CMK (cell line): ENCODE measurements around the gene TUBA4A.
A peak's percentile ranks its signal among the peaks of the same experiment; 100 is the strongest.

ENCODE experiments used
- DNase-seq: peaks from one replicate; pipeline ENCODE4 v3.0.0-alpha.2; 2010; ENCODE audit warnings: low read depth

Gene TUBA4A

DNA sequence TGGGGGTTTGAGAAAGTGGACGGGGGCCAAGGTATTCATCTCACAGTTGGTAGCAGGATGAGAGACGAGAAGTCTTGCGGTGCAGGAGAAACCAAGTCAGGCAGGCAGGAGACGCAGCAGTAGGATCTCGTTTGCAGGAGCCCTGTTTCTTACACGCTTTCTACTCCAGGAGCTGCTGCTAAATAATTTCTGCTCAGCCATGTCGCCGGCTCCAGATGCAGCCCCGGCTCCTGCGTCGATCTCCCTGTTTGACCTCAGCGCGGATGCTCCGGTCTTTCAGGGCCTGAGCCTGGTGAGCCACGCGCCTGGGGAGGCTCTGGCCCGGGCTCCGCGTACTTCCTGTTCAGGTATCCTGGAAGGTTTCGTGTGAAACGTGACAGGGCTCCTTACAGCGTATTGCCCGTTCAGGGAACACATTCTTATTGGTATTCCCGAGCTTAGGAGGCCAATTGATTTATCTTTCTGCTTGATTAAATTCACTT is 23.6 kb downstream of the TUBA4A start:
- no peak for DNase-seq

DNA sequence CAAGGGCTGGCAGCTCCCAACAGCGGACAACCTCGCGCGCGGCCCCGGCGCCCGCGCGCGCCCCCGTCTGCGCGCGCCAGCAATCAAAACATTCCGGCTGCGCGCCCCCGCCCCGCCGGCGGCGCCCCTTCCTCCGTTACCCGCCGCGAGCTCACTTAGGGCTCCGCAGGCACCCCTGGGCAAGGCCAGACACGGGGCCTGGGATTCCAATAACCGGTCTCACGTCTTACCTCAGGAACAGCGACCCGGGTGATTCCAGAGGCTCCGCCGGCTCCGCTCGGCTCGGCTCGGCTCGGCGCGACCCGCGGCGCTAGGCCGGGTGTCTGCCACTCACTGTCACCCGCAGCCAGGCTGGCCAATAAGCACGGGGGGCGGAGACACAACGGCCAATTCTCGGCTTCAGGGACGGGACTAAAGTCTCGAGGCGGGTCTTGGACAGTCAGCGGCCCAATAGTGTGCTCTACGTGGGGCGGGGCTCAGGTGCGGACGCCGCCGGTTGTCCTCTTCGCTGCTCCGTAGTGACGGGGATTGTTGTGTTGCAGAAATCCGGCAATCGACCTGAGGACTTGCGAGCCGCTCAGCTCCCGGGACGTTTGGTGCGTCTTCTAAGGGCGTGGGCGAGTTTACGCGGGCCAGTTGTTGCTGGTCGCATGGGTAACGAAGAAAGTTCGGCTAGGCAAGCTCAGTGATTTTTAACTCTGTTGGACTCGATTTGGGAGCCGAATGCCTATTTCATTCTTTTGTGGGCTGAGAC is 24.2 kb downstream of the TUBA4A start, which contains the start of the genes ANKZF1 and ATG9A:
TSS of gene ANKZF1 (plus strand) at position 502 of the 754 bp plus-strand sequence. CDS start 452 bp downstream, outside the sequence.
TSS of gene ATG9A (minus strand) at position 332 of the 754 bp plus-strand sequence. CDS start 1,612 bp downstream, outside the sequence.
- DNase-seq = peak; percentile 93

DNA sequence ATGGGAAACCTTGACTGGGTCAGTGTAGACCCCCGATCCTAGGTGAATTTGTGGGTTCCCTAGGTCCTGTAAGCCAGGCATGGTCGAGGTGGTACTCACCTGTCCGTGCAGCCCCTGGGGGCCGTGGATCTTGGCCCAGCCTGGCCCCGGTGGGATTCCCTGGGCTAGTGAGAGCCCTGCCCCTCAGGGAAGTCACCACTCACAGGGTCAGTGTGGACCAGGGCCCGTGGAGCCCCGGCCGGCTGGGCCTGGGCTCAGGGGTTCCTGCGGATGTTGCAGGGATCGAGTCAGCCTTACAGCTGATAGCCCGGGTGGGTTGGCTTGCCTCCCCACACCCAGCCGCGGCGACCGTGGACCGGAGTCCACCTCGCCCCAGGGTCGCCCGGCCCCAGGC is 24.8 kb downstream of the TUBA4A start:
- DNase-seq = no peak

DNA sequence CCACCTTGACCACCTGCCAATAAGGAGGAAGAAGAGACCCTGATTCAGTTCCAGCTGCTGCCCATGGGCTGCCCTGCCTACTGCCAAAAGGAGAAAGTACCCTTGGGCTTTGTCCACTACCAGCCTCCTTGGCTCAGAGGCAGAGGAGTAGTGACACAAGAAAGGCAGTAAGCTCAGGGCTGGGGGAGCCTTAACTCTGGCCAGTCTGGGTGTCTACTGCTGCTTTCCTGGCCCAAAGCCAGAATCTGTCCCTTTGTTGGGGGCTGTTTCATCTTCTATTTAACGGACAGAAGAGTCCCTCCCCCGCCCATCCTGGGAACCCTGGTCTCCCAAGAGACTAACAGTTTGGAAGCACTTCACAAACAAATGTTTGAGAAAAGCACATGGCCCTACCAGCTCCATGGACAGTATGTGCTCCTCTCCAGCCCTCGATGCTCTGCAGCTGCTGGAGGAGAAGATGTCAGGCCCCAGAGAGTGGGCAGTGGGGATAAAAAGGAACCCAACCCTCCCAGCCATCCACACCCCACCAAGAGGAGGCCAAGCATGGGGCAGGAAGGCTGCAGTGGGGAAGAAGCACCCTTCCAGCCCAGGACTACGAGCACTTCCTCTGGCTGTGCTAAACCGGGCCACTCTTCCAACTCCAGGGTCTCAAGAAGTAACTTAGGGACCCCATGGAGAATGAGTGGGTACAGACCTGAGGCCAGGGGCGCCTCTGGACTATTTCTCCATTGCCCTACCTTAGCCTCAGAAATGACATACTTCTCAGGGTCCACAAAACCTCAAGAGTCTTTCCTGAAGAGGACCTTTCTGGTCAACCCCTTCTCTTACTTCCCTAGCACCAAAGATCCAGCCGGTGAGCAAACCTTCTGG is 25.4 kb downstream of the TUBA4A start:
- DNase-seq = no peak

DNA sequence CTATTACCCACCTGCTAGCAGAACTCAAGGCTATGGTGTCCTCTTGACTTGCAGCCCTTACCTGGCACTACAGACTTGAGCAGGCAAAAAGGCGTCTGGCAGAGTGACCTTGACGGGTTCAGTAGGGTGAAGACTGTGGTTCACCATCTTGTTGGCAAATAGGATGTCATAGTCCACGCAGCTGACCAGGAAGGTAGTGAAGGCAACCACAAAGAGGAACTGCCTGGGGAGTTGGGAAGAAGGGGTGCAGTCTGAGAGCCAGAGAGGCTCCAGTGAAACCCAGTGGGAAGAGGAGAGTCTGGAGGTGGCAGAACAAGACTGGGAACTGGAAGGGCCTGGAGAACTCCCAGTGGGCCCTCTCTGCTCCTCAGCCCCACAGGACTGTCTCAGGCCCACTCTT is 28.4 kb downstream of the TUBA4A start:
- no peak for DNase-seq

DNA sequence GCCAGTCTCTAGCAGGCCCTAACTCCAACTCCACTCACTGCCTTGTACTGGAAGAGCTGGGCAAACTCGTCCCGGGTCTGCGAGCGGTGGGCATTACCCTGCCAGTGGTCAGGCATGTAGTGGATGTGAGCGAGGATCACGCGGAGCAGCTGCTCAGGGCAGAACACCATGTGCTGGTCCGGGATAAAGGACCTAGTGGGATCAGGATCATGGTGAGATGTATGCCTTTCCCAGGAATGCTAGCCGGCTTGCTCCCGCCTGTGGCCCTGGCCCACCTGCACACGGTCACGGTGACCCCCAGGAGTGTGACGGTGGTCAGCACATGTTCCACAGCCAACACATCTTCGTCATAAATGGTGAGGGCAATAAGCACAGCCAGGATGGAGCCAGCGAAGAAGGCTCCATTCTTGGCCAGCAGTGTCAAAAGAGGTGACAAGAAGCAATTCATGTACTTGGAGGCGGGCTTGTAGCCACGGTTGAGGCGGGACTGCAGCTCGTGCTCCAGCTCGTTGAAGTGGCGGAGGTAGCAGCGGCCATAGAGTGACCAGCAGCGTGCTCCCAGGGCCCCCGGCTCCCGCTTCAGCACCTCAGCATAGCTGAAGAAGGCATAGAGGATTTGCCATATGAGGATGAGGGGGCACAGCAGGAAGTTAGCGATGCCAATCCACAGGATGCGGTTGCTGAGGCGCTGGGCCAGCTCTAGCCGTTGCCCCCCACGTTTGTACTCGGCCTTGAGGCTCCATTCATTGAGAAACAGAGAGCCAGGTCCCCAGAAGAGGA is 29.7 kb downstream of the TUBA4A start:
- no peak for DNase-seq

DNA sequence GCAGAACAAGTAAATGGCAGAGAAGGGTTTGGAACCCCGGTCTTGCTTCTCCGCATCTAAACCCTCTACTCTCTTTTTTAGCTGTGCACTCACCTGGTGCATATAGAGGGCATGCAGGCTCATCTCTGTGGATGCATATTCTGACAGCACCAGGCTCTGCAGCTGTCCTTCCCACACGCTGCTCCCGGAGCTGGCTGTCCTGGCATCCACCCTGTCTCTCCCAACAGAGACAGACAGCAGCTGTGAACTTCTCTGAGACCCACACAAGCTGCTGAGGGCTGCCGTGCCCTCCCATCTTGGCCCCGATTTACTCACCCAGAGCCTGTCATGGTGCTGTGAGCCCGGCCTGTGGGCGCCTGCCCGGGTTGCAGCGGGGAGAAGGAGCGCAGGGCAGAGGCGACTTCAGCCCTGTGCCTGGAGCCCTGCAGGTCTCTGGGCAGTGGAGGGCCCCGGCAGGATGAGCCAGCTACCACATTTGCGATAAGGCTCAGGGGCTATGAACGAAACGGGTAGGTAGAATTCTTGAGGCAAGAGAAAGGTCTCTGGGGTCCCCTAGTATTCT is 31.7 kb downstream of the TUBA4A start:
- DNase-seq = no peak

DNA sequence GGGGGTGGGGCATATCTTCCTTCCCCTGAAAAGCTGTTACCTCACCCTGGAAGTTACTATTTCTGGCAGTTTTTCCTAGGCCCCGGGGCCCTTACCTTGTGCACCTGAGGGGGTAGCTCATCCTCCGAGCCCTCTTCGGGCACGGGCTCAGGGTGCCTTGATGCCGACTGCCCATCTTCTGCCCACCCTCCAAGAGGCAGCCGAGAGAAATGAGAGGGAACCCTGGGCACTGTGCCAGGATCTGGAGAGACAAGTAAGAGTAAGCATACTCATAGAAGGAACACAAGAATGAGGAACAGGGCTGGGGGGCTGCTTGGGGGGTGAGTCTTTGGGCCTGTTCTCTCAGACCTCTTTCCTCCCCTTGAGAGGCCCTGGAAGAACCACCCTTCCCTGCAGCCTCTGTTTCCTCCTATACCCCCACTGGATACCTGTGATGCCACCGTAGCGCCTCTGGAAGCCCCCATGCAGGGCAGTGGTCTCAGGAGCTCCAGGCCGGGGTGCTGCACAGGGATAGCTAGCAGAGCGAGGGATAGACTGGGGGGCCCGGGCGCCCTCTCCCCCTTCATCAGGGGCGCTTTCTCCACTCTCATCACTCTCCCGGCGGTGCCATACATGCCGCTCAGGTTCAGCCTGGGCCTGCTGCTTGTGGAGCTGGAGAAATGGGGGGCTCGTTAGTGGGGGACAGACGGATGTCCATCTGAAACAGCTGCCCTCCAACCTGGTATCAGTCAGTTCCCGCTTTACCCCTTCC is 32.9 kb downstream of the TUBA4A start:
- DNase-seq = no peak

DNA sequence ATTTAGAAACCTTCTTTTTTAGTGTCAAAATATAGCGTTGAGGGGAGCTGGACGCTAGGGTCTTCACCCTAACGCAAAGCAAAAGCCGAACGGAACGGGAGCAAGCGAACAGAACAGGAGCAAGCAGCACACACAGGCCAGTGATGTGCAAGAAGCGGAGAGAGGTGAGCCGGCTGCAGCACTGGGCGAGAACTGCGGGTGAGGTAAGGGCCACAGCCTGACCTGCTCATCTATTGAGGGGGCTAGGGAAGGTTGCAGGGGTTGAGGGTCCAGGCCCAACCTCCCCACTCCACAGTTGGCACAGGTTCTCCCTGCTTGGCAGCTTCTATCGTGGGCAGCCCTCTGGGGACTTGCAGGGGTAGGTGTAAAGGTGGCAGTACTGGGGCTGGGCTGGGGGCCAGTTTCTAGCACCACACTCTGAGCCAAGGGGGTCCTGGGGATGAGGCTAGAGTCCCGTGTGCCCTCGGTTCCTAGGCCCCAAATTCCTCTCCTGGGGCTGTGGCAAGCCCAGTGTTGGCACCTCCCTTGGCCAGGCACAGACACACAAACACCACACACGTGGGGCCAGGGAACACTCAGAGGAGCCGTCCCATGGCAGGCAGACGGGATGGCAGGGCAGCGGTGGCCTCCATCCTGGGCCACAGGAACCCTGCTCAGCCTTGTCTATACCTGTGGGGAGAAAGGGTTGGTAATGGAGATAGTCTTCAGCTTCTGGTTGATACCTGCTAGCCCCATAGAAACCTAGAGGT is 33.8 kb downstream of the TUBA4A start:
- DNase-seq = no peak

DNA sequence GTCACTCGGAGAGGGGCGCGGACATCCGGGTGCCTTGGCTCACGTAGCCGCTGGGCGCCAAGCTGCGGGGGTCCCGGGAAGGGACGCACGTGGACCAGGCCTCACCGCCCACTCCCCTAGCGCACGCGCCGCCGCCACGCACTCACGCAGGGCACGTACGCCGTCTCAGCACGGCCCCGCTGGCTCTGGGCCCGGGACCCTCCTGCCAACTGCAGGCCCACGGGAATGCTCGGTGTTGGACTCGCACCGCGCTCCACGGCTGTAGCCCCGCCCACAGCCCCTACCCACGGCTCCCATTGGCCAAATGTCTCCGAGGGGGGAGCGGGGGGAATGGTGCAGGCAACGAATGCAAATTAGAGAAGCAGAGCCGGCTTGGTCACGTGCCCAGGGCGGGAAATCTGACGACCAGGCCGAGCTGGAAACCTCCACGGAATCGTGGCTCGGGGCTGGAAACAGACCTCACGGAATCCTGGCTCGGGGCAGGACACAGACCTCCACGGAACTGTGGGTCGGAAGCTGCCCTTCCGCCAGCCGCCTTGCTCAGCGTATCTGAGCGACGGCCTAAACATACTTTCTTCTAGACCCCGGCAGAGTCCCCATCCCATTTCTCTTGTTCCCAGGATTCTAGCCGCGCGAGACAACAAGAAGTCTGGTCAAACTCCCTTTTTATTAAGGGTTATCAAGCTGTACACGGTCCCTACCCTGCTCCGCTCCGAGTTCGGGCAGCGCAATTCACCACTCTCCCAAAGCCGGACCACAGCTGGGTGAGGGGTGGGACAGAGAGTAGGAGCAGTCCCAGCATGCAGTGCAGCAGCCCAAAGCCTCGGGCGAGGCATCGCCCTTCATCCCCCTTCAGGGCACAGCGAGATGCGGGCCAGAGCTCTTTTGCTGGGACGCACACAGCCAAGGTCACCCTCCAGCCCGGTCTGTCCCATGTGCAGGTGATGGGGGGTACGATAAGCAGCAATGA is 34.7 kb downstream of the TUBA4A start, which contains the start of gene ABCB6:
TSS of gene ABCB6 (minus strand) at position 227 of the 970 bp plus-strand sequence. CDS start 285 bp downstream, outside the sequence.
- DNase-seq = peak; percentile 77

DNA sequence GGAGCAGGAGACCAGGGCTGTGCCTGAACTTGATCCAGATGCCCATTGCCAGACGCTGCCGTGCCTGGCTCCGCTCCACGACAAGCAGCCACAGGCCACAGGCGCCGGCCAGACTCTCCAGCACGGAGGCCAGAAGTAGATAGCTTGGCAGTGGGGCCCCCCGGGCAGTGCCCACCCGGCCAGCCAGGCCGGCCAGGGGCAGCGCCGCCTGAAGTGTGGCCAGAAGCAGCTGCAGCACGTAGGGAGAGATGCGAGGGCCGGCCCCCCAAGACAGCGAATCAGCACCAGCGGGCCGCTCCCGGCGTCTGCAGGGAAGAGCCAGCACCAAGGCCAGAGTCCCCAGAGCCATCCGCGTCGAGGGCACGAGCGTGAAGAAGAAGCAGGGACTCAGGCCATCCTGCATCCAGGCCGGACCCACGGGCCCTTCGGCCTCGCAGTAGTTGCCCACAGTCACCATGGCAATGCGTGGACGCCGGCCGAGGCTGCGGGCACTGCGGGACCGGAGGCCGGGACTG is 35.4 kb downstream of the TUBA4A start:
- DNase-seq = no peak

DNA sequence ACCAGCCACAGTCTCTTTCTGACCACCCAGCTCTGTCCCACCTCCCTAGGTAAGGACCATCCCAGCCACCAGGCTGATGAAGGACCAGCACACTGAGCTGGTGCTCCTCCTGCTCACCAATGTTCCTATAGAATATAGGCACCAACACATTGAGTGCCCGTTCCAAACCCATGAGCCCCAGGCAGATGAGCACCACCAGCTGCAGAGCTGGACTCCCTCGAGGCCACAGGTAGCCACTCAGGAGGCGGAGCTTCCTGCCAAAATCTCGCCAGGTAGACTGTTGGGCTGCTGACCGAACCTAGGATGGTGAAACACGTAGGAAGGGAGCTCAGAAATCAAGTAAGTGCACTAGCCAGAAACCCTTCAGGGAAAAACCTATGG is 37.2 kb downstream of the TUBA4A start:
- DNase-seq = no peak

DNA sequence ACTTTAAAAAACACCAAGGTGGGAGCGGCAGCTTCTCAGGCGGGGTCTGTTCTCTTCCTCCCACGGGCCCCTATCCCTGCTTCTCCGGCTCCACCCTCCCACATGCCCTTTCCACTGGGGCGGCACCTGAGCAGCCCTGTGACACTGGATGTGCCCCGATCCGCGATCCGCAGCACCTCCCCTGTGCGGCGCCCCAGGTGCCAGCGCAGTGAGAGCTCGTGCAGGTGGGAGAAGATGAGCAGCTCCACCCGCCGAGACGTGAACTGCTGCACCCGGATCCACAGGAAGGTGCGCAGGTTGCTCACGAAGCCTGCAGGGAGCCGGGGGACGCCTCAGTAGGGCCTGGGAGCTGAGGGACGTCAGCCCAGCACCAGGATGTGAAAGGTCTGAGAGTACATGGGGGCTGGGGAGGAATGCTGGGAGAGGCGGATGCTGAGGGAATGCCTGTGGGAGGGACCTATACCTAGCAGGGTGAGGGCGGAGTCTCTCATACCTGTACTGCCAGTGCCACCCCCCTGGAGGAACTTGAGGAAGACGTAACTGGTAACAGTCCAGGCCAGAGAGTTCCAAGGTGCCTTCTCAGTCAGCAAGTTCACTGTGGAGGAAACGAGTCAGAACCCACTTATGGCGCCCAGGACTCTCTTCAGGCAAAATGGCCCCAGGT is 37.7 kb downstream of the TUBA4A start:
- no peak for DNase-seq

DNA sequence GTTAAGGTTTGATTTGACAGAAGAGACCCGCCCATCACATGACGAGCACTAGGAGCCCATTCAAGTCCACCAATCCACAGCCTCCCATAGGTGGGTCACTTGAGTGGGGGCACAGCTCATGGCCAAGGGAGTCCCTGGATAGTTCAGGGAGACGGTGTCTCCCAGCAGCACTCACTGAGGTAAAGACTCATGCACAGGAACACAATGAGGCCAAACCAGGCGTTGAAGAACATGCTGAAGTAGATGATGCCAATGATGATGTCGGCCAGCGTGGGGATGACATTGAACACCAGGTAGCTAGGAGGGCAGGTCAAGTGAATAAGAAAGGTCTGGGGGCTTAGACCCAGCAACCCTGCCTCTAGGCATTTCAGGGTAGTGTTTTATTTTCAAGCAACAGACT is 38.9 kb downstream of the TUBA4A start:
- DNase-seq = no peak

DNA sequence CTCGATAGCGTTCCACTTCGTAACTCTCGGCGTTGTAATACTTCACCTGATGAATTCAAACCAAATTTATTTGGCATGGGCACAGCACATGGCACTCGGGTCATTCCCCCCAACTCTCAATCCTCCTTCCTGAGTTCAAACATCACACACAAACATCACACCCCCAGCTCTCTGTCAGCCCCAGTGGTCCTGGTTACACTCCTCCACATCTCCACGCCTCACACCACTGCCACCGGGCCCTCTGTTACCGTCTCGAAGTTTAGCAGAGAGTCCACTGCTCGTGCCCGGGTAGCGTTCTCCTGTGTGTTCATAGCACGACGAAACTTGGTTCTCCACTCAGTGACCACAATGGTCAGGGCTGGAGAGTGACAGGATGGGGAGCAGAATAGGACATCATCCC is 39.6 kb downstream of the TUBA4A start:
- DNase-seq = no peak

DNA sequence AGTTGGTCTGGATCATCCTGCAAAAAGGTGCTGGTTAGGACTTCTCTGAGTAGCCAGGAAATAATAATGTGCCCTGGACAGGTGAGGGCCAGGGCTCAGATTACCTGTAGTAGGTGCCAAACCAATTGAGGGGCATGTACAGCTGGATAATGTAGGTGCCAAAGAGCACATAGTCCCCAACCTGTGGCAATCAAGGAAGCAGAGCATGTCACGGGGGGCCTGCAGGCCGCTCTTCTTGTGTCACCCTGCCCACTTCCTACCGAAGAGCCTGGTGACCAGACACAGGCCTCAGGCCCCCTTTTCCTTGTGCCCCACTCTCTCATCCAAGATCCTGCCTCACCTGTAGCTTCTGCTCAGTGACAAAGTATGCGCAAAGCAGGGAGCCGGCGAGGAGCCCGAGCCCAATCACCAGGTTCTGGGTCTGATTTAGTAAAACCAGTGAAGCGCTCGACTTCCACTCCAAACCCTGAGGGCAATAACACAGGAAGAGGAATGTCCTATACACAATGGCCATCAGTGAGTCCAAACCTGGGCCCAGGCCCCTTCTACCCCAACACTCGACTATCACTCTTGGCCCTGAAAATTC is 40.1 kb downstream of the TUBA4A start:
- DNase-seq = no peak

DNA sequence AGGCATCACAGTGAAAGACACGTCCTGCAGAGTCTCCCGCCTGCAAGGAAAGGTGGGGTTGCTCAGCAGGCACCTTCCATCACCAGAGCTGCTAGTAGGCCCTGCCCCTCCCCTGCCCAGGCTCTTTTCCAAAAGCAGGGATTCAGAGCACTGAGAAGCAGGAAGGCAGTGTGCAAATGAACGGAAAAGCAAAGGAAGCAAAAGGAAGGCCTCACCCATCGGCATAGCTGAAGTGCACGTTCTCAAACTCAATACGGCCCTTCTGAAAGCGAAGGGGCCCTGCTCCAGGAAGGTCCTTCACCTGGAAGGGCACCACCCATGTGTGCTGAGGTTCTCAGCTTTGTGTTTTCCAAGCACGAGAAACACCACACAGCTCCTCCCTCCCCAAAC is 40.7 kb downstream of the TUBA4A start:
- DNase-seq = no peak

DNA sequence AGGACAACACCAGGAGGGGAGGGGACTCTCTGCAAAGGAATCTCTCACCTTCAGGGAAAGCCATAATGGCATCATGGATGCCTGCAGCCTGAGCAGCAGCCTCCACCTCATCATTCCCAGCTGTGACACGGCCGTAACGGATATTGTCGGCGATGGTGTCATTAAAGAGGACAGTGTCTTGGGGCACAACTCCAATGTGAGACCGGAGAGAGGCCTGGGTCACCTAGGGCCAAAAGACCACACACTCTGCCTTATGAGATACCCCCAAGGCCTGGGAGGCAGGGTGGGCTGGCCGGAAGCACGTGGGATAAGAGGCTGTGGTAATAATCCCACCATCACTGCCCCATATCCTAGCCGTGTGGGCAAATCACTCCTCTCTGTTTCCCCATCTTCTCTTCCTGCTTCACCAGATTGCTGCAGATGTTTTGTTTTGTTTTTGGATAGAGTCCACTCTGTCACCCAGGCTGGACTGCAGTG is 42.8 kb downstream of the TUBA4A start:
- DNase-seq = no peak
